ENCODE measurements around the gene NAT8L. TPM values are rescaled to one million over a fixed set of nuclear protein-coding genes. Genes with fewer than 3 reads are reported as not detected.

The NAT8L gene
- total RNA-seq, 1 experiment from 2014 or later, result 13.9 TPM

DNA sequence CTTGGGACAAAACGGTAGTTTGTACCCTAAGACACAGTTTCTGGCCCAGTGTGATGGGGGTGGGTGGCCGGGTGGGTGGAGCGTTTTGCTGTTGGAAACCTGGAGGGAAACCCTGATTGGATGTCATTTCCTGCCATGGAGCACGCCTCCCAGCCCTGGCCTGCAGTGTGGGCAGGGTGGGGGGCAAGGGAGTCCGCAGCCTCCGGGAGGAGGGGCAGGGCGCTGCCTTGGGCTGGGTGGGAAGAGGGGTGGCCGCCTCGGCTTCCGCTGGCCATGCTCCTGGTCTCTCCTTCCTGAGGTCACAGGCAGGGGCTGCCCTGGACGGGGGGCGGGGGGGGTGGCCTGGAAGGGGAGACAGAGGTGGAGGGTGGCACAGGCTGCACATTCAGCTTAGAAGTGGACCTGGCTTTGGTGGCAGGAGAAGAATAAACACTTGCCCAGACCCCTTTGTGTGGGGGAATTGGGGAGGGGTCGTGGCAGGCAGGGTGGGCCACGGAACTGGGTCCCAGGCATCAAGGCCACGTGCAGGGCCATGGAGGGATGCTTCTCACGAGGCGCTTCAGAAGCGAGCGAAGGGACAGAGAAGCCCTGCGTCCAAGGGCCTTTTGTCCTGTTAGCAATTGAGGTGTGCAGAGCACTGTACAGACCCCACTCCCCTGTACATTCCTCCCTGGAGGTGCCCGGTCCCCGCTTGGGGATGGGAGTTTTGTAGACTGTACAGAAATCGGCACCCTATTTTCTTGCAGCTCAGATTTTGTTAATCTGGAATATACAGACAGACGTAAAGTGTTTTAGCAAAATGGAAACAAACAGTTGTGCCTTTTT, 6.2 kb downstream of the NAT8L start:
- TF ChIP-seq, protein P1, sequence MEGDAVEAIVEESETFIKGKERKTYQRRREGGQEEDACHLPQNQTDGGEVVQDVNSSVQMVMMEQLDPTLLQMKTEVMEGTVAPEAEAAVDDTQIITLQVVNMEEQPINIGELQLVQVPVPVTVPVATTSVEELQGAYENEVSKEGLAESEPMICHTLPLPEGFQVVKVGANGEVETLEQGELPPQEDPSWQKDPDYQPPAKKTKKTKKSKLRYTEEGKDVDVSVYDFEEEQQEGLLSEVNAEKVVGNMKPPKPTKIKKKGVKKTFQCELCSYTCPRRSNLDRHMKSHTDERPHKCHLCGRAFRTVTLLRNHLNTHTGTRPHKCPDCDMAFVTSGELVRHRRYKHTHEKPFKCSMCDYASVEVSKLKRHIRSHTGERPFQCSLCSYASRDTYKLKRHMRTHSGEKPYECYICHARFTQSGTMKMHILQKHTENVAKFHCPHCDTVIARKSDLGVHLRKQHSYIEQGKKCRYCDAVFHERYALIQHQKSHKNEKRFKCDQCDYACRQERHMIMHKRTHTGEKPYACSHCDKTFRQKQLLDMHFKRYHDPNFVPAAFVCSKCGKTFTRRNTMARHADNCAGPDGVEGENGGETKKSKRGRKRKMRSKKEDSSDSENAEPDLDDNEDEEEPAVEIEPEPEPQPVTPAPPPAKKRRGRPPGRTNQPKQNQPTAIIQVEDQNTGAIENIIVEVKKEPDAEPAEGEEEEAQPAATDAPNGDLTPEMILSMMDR (conservative IDR thresholded peaks at IDR 0.05), result no peak
- no peaks in the 10 kb centered on the region; a peak in 1 of 5 replicates for H3K9me3 Mint-ChIP-seq
- H2BK20ac ChIP-seq (ENCODE audit: low read depth, low read length, poor library complexity, severe bottlenecking), result no peak overlapping the region
- no peak overlapping the region for H3K18ac ChIP-seq (ENCODE audit: insufficient read length, low read depth, low read length)
- no peak overlapping the region for H3K9ac ChIP-seq (ENCODE audit: extremely low read depth, insufficient read length, low read length)
- DNase-seq, result no peak
- H3K27ac ChIP-seq (ENCODE audit: insufficient read length, low read depth, low read length), result no peak overlapping the region
- peaks cover 8% of the 10 kb centered on the region for H3K23me2 ChIP-seq (ENCODE audit: insufficient read length, low read depth, low read length, poor library complexity, severe bottlenecking)
- H4K20me1 ChIP-seq (ENCODE audit: control insufficient read depth, insufficient read depth, insufficient read length), result peaks cover 2% of the 10 kb centered on the region
- H3K79me2 ChIP-seq (ENCODE audit: insufficient read depth, low read length), result no peaks in the 10 kb centered on the region
- peaks cover 0 to 17% of the 10 kb centered on the region in 2 experiments; a peak in 2 of 4 replicates for H3K4me1 Mint-ChIP-seq
- H3K4me3 Mint-ChIP-seq, result no peak overlapping the region
- no peak overlapping the region for H2AFZ ChIP-seq (ENCODE audit: low read length)
- H4K5ac ChIP-seq (ENCODE audit: insufficient read length, low read depth, low read length), result no peak overlapping the region
- H2BK5ac ChIP-seq (ENCODE audit: insufficient read length, low read length), result no peak overlapping the region
- no peak overlapping the region for H3K27ac Mint-ChIP-seq
- H2BK12ac ChIP-seq (ENCODE audit: insufficient read length, low read depth, low read length), result no peak overlapping the region
- no peak overlapping the region for H3K4ac ChIP-seq (ENCODE audit: low read depth, low read length)
- H3K14ac ChIP-seq (ENCODE audit: insufficient read depth, low read length), result no peak overlapping the region
- peaks cover 20% of the 10 kb centered on the region for H3K27me3 Mint-ChIP-seq (ENCODE audit: low read depth)
- H3T11ph ChIP-seq (ENCODE audit: low read length), result no peak overlapping the region
- H3K9me3 ChIP-seq (ENCODE audit: control insufficient read depth, low read depth, low read length), result no peaks in the 10 kb centered on the region
- no peak overlapping the region for H2BK120ac ChIP-seq (ENCODE audit: low read depth, low read length, poor library complexity, severe bottlenecking)
- H4K8ac ChIP-seq (replicated peaks; ENCODE audit: insufficient read length, low read depth, low read length), result no peak overlapping the region
- no peak overlapping the region for H3K56ac ChIP-seq (ENCODE audit: insufficient read length, low read depth, low read length)
- H3K79me1 ChIP-seq (ENCODE audit: insufficient read depth, low read depth, low read length, poor library complexity, severe bottlenecking), result no peaks in the 10 kb centered on the region
- H3K4me2 ChIP-seq (ENCODE audit: insufficient read depth, insufficient read length, low read length), result no peak overlapping the region
- H2AK5ac ChIP-seq (ENCODE audit: insufficient read length, low read length), result no peak overlapping the region
- H3K27me3 ChIP-seq (ENCODE audit: insufficient read depth, low read length), result peaks cover 5% of the 10 kb centered on the region; the same call in 1 of the 2 replicates
- H2BK15ac ChIP-seq (ENCODE audit: low read depth, low read length), result no peak overlapping the region
- H3K4me1 ChIP-seq (ENCODE audit: insufficient read depth, low read length), result no peaks in the 10 kb centered on the region
- peaks cover 0 to 4% (median 0%) of the 10 kb centered on the region in 3 experiments; a peak in 1 of 7 replicates for H3K36me3 Mint-ChIP-seq (ENCODE audit: insufficient read depth in 1 of 3, low read depth in 3 of 3)
- no CpG with 5 or more reads among the region's 24 CpGs for WGBS (ENCODE audit: extremely low coverage, insufficient read length, low lambda C conversion rate)
- H3K23ac ChIP-seq (ENCODE audit: insufficient read length, low read depth, low read length), result no peak overlapping the region
- H4K91ac ChIP-seq (ENCODE audit: insufficient read length, low read depth, low read length), result no peak overlapping the region

Measured in H9 (cell line).